Activated gamma-delta T cell treated with anti-CD3 and anti-CD28 coated beads, Interleukin-2, amount 50 U/mL, for 16 hours (primary cell): Measurements from ENCODE around the gene NCKAP5.
"Not testable (repeated sequence)": the region's sequence is repeated elsewhere in the genome, so short reads cannot be mapped to it uniquely, and the experiment has no call there.

ENCODE experiments used
- DNase-seq: peaks from one replicate; pipeline ENCODE4 v3.0.0-alpha.2; 2020; ENCODE audit warnings: low read depth

NCKAP5 gene

GRCh38 chr2:133522204-133522603 lies 46.1 kb downstream of the NCKAP5 start:
- no peak for DNase-seq

DNA sequence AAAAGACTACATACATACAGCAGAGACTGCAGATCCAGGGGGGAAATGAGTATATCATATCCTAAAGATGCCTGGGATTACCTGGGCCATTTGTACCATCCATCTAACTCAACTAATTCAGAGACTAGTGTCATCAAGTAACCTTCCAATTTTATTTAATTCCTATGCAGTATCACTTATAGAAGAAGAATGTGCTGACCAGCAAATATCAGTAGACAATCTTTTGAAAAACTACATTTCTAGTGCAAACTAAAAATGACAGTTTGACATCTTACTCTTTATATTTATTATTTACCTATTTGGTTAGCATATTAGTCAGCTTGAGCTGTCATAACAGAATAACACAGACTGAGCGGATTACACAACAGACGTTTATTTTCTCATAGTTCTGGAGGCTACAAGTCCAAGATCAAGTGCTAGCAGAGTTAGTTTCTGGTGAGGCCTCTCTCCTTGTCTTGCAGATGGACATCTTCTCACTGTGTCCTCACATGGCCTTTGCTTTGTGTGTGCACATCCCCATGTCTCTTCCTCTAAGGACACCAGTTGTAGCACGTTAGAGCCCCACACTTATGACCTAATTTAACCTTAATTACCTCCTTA lies 47.0 kb downstream of the NCKAP5 start:
- no peak for DNase-seq

DNA sequence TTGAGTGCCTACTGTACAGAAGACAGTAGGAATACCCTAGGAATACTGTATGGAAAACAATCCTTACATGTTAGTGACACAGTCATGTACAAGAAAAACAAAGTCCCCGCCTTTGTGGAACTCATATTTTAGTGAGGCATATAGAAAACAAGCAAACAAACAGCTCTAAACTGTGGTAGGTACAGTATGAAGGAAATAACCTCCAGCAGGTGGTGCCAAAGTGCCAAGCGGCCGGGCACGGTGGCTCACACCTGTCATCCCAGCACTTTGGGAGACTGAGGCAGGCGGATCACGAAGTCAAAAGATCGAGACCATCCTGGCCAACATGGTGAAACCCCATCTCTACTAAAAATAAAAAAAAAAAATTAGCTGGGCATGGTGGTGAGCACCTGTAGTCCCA lies 48.6 kb downstream of the NCKAP5 start:
- not testable (repeated sequence) for DNase-seq

DNA sequence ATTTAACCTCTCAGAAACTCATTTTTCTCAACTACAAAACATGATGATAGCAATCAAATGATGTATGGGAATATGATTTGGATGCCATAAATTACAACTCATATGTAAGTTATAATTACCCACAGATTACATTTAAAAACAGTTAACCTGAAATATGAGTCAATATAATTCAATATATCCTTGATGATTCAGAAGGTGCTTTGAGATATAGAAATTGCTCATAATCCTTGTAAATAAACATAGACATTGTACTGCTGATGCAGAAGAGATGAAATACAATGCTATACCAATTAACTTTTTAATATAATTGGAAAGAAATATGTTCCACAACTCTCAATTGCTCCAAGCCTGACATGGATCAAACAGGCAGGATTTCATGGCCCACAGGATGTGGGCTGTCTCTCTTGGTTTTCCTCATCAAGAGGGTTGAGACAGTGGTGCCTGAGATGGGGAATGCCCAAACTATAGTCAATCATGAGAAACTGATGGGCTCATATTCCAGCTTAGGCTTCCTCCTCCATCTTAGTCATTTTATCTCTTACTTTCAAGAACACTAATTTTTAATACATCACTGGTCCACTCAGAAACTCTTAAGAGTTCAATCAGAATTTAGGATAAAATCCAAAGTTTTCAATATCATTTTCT lies 49.4 kb downstream of the NCKAP5 start:
- no peak for DNase-seq

- DNase-seq: no peak
Observed at GRCh38 chr2:133517876-133518275, 50.4 kb downstream of the NCKAP5 start.

DNA sequence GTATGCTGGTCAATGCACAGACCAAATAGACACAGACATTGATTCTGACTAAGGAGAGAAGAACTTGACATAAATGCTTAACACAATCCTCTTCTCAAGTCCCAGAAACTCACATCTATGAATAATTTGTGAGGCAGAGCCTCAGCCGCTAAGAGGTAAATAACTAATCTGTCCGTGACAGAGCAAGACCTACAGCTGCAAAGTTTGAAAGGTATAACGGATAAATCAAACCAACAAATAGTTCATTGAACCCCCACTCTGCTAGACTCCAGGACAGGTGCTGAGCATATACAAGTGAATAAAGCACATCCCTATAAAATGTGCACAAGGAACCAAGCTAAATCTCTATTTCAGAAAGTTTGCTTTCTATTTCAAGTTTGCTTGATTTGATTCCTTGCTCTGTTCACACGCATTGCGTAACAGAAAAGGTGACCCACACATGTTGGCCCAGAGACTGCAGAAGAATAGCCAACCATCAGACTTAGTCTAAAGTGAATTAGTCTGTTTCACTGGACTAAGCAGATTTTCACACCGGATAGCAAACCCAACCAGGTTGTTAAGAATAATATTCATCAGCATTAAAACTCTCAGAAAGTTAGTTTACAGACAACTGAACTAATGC lies 51.7 kb downstream of the NCKAP5 start:
- DNase-seq: no peak

- no peak for DNase-seq
Observed at GRCh38 chr2:133515271-133515670, 53.0 kb downstream of the NCKAP5 start.

- no peak for DNase-seq
Observed at GRCh38 chr2:133513893-133514292, 54.4 kb downstream of the NCKAP5 start.

DNA sequence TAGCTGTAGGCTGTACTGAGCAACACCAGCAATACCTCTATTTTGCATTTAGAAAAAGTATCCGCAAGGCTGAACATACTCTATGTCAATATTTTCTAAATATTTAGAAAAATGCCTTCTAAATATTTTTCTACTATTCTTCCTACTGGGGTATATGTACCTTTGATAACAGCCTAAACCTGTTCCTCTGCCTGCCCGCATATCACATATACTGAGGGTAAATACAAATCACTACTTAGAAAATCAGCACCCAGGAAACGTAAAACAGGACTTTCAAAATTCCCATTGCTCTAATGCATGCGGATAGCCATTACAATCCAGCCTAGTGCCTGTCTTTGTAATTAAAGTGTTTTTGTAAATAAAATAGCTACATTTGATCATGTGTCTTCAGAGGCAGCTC lies 56.1 kb downstream of the NCKAP5 start:
- DNase-seq: no peak

- DNase-seq: no peak
Observed at GRCh38 chr2:133511679-133512078, 56.6 kb downstream of the NCKAP5 start.

GRCh38 chr2:133509777-133510176 lies 58.5 kb downstream of the NCKAP5 start:
- no peak for DNase-seq

- no peak for DNase-seq
Observed at GRCh38 chr2:133508546-133509165, 59.6 kb downstream of the NCKAP5 start.

GRCh38 chr2:133506996-133507395 lies 61.3 kb downstream of the NCKAP5 start:
- no peak for DNase-seq

- DNase-seq: no peak
Observed at GRCh38 chr2:133504566-133505505, 63.4 kb downstream of the NCKAP5 start.

GRCh38 chr2:133503927-133504326 lies 64.3 kb downstream of the NCKAP5 start:
- no peak for DNase-seq

DNA sequence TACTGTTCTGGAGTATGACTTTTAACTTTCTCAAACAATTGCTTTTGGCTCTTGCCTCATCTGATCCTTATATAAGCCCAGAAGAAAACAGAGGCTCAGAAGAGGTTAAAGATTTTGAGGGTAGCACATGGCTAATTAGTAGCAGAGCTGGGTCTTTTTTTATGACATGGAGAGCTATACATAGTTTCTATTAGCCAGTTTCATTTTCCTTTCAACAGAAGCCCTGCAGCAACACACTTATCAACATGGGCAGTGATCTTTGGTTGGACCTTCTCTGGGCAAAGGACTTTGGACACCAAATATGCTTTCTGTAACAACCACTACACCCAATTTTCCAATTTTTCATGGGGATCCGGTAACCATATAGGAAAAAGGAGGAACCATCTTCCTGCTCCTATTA lies 64.9 kb downstream of the NCKAP5 start:
- no peak for DNase-seq

- DNase-seq: no peak
Observed at GRCh38 chr2:133502678-133503077, 65.6 kb downstream of the NCKAP5 start.

DNA sequence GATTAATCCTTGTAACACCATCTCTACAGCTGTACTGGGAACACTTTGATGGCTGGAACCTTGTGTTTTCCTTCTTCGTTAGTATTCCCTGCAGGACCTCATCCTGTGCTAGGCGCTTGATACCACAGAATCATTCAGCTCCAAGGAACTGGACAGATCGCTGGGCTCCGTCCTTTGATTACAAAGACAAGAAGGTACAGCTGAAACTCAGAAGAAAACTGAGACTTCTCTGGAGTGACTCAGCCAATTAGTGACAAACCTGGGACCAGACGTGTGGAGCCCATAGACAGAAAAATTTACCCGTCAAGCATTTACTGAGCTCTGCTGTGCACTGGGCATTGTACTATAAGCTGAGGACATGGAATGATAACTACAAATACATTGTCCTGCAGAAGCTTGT lies 67.3 kb downstream of the NCKAP5 start:
- no peak for DNase-seq

DNA sequence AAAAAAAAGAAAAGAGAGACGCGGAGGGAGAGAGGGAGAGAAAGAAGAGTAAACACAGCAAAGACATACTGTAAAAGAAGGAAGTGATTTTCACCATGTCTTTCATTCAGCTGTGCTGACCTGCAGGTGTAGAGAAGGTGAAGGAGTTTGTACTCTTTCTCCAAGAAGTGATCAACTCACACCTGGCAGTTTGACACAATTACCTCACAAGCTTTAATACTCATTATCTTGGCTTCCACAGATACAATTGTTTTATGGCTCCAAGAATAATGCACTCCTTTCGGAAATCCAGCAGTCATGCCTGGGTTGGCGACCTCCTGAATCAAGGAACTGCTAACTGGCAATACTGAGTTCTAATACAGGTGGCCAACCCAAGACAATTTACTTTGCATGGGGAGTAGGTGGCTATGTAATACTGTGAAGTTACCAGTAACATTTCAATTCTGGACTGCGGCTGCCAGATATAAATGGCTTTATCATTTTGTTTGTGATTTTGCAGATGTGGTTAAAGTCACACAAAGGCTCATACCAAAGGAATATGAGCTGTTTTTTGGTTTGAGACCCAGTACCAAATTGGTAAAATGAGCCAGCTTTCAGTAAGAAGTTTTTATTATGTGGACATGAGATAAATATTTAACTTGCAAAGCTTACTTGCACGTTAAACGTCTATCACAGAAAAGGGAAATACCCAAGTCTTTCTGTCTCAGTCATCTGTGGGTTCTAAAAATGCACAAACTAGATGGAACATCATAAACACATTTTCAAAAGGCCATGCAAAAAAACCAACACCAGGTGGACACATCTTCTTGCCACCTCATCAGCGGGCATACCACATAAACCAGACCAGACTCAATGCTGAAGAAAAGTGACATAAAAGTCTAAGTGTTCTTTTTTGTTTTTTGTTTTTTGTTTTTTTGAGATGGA lies 69.3 kb downstream of the NCKAP5 start:
- no peak for DNase-seq

- DNase-seq: no peak
Observed at GRCh38 chr2:133497951-133498565, 70.2 kb downstream of the NCKAP5 start.
